ENCODE results near the gene KMO. TPM values are rescaled to one million over a fixed set of nuclear protein-coding genes. Genes with fewer than 3 reads are reported as not detected.

KMO gene
- total RNA-seq (2014; rRNA removed; shearing (Covaris generic)) = 1.2 TPM in 1 of 2 replicates, not detected in the other

GRCh38 chr1:241532162-241532531 lies at the start of gene KMO:
TSS of gene KMO (plus strand) at chr1:241532378. CDS start at chr1:241532445, 67 bp downstream.

GRCh38 chr1:241519308-241520079 lies 12.7 kb upstream of the KMO start, which contains the start of gene FH:
TSS of gene FH (minus strand) at chr1:241519755. CDS start at chr1:241519722, 33 bp downstream.

GRCh38 chr1:241640149-241640866 lies 108.1 kb downstream of the KMO start, which contains the start of the genes CHML and OPN3:
TSS of gene CHML (minus strand) at chr1:241640369. CDS start at chr1:241635766, 4,603 bp downstream.
TSS of gene OPN3 (minus strand) at chr1:241640369. CDS start at chr1:241640254, 115 bp downstream.

Other genes with a start within 250 kb of the KMO start
- gene RGS7, start 175.2 kb upstream of the KMO start, total RNA-seq (2014; rRNA removed; shearing (Covaris generic)) = 2.8 and 4.0 TPM in 2 replicates
- 116 and 151 TPM in 2 replicates for gene FH, start 12.6 kb upstream of the KMO start, total RNA-seq (2014; rRNA removed; shearing (Covaris generic))
- gene CHML, start 108.0 kb downstream of the KMO start, total RNA-seq (2014; rRNA removed; shearing (Covaris generic)) = 33.5 and 33.7 TPM in 2 replicates
- 5.8 and 6.0 TPM in 2 replicates for gene OPN3, start 108.0 kb downstream of the KMO start, total RNA-seq (2014; rRNA removed; shearing (Covaris generic))
- not detected in 2 replicates for gene WDR64, start 119.9 kb downstream of the KMO start, total RNA-seq (2014; rRNA removed; shearing (Covaris generic))